T1000 (cell line): Measurements from ENCODE around the gene KMT2A.
"Not testable (repeated sequence)": the region's sequence is repeated elsewhere in the genome, so short reads cannot be mapped to it uniquely, and the experiment has no call there.

ENCODE experiments used
- DNase-seq: peaks from one replicate; lab custom pipeline; 2025; ENCODE audit warnings: mixed read lengths; lab: John Stamatoyannopoulos, UW

KMT2A gene

DNA sequence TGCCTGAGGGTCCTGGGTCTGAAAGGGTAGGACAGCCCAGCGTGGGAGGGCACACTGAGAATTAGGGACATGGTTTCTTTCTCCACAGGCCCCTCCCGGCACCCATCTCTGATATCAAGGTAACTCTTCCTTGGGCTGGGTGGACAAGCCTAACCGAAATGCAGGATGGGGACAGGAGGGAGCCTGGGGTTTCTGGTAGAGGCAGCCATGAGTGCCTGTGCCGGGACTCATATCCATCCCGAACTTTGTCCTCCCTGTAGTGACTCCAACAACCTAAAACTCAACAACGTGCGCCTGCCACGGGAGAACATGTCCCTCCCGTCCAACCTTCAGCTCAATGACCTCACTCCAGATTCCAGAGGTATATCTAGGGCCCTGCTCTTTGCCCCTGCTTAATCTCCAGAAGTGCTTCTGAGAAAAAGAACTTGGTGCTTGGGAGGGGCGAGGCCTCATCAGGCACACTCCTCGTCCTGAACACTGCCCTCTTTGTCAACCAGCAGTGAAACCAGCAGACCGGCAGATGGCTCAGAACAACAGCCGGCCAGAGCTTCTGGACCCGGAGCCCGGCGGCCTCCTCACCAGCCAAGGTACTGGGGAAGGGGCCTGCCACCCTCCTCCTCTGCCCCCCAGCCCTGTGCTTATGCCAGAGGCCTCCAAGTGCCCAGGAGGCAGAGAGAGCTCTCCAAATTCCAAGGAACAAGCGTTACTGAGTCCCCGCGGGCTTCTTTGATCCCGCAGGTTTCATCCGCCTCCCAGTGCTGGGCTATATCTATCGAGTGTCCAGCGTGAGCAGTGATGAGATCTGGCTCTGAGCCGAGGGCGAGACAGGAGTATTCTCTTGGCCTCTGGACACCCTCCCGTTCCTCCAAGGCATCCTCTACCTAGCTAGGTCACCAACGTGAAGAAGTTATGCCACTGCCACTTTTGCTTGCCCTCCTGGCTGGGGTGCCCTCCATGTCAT lies 97.8 kb downstream of the KMT2A start:
- DNase-seq, result no peak

DNA sequence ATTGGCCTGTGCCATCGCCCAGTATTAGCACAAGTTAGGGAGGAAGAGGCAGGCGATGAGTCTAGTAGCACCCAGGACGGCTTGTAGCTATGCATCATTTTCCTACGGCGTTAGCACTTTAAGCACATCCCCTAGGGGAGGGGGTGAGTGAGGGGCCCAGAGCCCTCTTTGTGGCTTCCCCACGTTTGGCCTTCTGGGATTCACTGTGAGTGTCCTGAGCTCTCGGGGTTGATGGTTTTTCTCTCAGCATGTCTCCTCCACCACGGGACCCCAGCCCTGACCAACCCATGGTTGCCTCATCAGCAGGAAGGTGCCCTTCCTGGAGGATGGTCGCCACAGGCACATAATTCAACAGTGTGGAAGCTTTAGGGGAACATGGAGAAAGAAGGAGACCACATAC lies 99.0 kb downstream of the KMT2A start:
- DNase-seq, result no peak

DNA sequence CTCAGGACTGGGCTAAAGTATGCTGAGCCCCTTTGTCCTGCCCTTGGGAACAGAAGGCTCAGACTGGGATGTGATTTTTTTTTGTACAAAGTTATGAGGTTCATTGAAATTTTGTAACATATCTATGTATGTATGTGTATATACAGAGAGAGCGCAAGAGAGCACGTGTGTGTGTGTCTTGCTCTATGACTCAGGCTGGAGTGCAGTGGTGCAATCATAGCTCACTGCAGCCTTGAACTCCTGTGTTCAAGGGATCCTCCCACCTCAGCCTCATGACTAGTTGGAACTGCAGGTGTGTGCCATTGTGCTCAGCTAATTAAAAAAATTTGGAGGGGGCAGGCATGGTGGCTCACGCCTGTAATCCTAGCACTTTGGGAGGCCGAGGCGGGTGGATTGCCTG lies 100.4 kb downstream of the KMT2A start:
- DNase-seq, result no peak

DNA sequence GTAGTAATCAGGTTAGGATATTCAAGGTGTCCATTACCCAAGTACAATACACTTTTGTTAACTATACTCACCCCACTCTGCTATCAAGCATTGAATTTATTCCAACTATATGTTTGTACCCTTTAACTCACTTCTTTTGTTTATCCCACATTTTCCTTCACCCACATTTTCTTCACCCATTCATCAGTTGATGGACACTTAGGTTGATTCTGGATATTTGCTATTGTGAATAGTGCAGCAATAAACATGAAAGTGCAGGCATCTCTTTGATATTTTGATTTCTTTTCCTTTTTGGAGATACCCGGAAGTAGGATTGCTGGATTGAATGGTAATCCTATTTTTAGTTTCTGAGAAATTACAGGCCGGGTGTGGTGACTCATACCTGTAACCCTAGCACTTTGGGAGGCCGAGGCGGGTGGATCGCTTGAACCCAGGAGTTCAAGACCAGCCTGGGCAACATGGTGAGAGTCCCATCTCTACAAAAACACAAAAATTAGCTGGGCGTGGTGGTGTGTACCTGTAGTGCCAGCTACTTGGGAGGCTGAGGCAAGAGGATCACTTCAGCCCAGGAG lies 101.2 kb downstream of the KMT2A start:
- no peak for DNase-seq

DNA sequence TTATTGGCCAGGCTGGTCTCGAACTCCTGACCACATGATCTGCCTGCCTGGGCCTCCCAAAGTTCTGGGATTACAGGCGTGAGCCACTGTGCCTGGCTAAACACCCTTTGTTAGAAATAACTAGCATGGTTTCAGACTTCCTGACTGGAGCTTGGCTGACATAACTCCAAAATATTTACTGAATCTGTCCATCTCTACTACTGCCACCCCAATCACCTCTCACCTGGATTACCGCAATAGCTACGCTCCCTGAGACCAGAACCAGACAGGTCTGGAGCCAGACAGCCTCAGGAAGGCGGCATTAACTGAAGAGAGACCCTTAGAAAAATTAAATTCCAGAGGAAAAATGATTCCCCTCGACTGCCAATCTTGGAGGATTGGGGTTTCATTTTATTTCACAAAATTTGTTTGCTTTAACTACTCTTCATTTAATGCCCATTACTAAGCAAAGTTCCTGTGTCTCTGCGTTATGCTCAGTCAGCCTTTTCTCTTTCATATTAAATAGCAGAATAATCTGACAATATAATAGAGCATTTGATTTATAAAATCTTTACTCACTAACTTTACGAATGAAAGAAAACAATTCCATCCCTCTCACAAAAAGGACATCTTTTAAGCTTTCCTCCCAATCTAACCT lies 107.8 kb downstream of the KMT2A start:
- no peak for DNase-seq

DNA sequence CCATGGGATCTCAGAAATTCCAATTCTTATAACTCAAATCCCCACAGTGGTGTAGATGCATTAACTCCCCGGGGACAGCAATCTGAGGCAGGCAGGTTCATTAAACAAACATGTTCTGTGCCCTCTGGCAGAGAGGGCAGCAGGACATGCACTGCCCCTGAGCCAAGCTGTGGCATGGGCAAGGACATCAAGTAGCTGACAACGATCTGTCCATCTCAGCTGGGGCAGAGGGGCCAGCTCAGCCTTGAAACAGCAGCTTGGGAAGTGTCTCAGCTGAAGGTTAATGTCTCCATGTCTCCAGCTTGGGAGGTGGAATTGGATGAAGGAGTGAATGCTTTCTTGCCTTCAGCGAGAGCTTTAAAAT lies 108.3 kb downstream of the KMT2A start:
- no peak for DNase-seq

DNA sequence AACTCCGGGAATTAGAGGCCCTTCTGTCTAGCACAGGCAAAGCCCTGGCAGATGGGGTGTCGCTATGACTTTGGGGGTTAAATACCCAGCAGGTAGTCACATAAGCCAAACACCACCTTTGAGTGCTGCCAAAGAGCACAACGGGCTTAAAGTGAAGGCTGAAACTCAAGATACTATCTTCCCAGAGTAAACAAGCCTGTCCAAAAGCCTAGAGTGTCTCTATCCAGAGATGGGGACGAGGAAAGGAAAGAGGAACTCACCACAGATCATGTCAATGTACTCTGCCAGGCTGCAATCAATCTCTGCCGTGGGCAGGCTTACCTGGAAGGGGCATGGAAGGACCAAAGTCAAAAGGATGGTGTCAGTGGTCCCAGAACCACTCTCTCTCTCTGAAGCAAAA lies 109.2 kb downstream of the KMT2A start:
- DNase-seq, result no peak

DNA sequence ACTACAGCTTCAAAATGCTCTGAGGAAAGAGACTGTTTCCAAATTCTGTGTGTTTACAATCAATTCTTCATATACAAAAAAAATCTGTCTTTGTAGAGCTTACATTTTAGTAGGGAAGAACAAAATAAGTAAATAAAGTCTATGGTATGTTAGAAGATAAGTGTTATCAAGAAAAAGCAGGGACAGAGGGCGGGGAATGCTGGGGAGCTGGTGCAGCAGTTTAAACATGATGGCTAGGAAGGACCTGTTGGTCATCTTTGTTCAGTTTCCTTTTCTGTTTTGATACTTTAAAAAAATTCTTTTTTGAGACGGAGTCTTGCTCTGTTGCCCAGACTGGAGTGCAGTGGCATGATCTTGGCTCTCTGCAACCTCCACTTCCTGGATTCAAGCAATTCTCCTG lies 110.8 kb downstream of the KMT2A start:
- DNase-seq, result no peak

DNA sequence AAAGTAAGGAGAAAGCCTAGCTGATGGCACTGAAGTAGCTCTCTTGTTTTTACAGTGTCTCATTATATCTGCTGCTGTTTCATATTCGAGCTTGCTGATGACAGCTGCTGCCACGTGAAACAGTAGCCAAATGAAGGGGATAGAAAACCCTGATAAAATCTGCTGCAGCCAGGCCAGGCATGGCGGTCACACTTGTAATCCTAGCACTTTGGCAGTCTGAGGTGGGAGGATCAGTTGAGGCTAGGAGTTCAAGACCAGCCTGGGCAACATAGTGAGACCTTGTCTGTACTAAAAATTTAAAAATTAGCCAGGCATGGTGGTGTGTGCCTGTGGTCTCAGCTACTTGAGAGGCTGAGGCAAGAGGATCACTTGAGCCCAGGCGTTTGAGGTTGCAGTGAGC lies 116.0 kb downstream of the KMT2A start:
- DNase-seq, result no peak

DNA sequence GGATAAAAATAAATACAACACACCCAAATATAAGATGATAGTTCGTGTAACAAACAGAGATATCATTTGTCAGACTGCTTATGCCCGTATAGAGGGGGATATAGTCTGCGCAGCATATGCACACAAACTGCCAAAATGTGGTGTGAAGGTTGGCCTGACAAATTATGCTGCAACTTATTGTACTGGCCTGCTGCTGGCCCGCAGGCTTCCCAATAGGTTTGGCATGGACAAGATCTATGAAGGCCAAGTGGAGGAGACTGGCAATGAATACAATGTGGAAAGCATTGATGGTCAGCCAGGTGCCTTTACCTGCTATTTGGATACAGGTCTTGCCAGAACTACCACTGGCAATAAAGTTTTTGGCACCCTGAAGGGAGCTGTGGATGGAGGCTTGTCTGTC lies 124.5 kb downstream of the KMT2A start:
- no peak for DNase-seq

DNA sequence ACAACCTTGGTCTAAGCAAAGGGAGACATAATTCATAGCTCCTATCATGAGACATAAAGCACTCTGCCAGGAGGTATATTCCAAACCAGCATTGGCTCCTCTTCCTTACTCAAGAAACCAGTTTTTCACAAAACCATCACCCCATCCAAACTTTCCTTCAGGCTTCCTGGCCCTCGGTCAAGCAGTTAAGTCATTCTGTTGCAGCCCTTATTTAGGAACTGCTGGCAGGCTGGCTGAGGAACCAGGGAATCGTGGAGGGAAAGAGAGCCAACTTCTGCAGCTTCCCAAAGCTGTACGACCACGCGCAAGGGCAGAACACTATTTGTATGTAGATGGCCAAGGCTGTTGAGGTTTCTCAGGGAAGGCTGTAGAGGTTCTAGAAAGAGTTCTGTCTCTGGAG lies 128.8 kb downstream of the KMT2A start:
- DNase-seq, result no peak

DNA sequence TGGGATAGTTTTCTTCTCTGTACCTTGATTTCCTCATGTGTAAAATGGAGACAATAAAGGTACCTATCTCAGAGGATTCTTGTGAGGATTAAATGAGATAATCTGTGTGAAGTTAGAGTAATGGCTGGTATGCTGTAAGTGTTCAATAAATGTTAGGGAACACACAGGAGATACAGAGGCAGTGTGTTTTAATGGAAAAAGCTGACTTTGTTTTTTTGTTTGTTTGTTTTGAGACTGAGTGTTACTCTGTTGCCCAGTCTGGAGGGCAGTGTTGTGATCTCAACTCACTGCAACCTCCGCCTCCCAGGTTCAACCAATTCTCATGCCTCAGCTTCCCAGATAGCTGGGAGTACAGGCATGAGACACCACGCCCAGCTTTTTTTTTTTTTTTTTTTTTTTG lies 133.4 kb downstream of the KMT2A start:
- no peak for DNase-seq

DNA sequence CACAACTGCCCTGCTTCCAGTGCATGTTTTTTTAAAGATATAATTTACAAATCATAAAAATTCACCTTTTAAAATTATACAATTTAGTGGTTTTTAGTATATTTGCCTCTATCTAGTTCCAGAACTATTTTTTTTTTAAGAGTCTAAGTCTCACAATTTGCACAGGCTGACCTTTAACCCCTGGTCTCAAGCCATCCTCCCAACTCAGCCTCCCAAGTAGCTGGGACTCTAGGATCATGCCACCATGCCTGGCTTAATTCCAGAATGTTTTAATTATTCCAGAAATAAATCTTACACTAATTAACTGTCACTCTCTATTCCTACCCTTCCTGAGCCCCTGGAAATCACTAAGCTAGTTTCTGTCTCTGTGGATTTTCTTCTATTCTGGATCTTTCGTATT lies 134.5 kb downstream of the KMT2A start:
- no peak for DNase-seq

DNA sequence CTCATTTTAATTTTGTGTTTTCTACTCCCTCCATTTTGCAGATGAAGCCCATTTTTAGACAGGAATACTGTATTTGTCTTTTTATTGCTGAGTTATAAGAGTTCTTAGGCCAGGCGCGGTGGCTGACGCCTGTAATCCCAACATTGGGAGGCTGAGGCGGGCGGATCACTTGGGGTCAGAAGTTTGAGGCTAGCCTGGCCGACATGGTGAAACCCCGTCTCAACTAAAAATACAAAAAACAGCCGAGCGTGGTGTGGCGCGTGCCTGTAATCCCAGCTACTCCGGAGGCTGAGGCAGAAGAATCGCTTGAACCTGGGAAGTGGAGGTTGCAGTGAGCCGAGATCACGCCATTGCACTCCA lies 135.4 kb downstream of the KMT2A start:
- DNase-seq, result not testable (repeated sequence)

DNA sequence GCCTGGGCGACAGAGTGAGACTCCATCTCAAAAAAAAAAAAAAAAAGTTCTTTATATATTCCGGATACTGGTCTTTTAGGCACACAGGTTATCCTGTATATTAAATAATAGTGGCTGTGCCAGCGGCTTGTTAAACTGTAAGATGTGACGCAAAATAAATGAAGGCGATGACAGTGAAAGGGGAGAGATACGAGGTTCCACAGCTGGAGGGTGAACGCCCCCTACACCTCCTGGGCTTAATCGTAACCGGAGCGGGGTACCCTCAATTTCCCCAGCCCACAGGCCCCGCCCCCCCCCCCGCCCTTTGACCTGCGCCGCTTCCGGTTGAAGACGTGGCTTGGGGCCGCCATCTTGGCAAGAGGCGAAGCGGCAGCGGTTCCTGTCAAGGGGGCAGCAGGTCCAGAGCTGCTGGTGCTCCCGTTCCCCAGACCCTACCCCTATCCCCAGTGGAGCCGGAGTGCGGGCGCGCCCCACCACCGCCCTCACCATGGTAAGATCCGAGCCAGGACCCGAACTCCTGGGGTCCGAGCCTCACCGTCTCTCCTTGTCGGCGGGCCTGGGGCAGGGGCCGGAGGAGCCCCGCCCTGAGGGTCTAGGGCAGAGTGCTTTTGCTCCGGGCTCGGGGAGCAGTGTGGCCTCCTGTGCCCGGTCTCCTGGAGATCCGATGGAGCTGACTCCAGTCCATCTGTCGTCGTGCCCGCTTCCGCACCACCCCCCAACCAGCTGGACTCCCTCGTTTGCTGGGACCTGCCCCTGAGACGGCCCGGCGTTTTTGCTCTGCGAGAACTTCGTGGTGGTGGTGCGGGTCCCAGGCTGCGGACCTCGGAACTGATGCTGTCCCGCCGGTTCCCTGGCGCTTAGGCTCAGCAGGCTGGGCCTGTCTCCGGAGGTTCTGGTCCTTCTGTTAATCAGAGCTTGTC lies 136.0 kb downstream of the KMT2A start, which contains the start of gene ARCN1:
ARCN1 (plus strand) TSS at position 349 of the 920 bp plus-strand sequence; CDS start at position 488, 139 bp downstream.
- DNase-seq, result peak; percentile 33

DNA sequence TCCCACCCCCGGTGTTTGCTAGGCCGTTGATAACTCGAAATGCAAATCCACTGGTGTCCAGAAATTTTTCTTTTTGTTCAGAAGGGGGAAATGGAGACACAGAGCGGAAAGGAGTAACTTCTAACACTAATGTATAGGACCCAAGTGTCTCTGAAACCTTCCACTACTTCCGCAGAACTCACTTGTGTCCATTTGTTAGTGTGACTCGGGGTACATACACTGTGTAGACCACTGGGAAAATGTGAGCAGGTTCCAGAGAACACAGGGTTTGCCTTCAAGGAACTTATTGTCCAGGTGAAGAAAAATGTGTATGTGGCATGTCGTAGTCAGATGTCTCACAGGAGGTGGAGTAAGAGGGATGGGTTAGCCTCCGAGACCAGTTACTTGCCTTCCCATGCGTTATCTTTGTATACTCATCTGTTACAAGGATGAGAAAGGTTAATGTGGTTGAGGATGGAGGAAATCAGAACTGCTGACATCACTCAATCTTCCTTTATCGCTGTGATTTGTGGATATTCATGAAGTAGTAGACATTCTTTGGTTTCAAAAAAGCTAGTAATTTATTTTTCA lies 136.8 kb downstream of the KMT2A start:
- no peak for DNase-seq

DNA sequence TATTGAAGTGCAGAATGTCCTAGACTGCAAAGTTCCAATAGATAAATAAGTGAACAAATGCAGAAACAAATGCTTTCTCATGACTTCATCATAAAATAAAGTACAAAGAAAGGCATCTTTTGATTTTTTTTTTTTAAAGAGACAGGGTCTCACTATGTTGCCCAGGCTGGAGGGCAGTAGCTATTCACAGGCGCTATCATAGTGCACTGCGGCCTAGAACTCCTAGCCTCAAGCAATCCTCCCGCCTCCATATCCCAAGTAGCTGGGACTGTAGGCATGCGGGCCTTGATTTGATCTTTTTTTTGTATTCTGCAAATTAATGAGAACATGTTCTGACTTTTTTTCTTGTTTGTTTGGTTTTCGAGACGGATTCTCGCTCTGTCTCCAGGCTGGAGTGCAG lies 138.3 kb downstream of the KMT2A start:
- DNase-seq, result no peak
